ENCODE measurements around the gene ARFRP1. TPM values are rescaled to one million over a fixed set of nuclear protein-coding genes. Genes with fewer than 3 reads are reported as not detected.
A peak's percentile ranks its signal among the peaks of the same experiment; 100 is the strongest.

ARFRP1 gene
- total and polyA plus RNA-seq, 2 of the 13 experiments (the other 11 are each of a cell fraction or from before 2014, with no cell fraction given) = 32.0 to 51.1 TPM

DNA sequence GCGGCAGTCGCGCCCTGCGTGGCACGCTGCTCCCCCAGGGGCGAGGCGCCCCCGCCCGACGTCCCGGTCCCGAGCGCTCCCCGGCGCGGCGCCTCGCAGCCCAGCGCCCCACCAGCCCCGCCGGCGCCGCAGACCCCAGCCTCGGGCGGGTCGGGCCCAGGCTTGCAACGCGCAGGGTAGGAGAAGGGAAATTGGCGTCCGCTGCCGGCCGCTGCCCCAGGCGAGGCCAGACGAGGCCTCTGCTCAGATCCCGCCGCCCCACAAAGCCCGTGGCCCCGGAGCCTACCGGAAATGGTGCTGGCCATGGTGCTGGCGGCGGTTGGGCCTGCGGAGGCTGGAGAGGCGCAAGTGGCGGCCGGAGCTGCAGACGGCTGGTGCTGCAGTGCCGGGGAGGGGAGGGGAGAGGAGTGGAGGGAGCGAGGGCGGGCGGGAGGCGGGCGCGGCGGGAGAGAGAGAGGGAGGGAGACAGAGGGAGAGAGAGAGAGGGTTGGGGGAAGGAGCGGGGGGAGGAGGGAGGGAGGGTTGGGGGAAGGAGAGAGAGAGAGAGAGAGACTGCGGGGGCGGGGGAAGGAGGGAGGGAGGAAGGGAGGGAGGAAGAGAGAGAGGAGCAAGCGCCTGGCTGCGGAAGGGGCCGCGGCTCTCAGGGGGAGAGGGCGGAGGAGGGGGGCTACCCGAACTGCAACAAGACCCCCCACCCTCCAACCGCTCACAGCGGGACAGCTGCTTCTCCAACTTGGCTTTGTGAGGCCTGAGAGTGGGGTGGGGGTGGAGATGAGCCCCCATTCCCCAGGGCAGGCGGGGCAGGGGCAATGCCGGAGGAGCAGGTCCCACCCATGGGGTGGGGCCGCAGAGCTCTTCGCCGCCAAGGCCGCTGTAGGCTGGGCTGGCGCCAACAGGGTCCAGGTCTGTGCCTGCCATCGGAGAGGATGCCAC lies 54.5 kb downstream of the ARFRP1 start, which contains the start of gene STMN3 (continued):
- TF ChIP-seq SAFB2 (CRISPR knock-in tag; IDR thresholded peaks at IDR 0.05; ENCODE audit: borderline replicate concordance, low read depth) = no peak; the same call in 1 of the 2 replicates
- TF ChIP-seq, protein P1, sequence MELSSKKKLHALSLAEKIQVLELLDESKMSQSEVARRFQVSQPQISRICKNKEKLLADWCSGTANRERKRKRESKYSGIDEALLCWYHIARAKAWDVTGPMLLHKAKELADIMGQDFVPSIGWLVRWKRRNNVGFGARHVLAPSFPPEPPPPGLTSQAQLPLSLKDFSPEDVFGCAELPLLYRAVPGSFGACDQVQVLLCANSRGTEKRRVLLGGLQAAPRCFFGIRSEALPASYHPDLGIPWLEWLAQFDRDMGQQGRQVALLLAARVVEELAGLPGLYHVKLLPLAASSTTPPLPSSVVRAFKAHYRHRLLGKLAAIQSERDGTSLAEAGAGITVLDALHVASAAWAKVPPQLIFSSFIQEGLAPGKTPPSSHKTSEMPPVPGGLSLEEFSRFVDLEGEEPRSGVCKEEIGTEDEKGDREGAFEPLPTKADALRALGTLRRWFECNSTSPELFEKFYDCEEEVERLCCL (CRISPR knock-in tag; IDR thresholded peaks at IDR 0.05; ENCODE audit: borderline replicate concordance) = peak; percentile 89; the same call in 1 of the 2 replicates
- TF ChIP-seq, protein P2, sequence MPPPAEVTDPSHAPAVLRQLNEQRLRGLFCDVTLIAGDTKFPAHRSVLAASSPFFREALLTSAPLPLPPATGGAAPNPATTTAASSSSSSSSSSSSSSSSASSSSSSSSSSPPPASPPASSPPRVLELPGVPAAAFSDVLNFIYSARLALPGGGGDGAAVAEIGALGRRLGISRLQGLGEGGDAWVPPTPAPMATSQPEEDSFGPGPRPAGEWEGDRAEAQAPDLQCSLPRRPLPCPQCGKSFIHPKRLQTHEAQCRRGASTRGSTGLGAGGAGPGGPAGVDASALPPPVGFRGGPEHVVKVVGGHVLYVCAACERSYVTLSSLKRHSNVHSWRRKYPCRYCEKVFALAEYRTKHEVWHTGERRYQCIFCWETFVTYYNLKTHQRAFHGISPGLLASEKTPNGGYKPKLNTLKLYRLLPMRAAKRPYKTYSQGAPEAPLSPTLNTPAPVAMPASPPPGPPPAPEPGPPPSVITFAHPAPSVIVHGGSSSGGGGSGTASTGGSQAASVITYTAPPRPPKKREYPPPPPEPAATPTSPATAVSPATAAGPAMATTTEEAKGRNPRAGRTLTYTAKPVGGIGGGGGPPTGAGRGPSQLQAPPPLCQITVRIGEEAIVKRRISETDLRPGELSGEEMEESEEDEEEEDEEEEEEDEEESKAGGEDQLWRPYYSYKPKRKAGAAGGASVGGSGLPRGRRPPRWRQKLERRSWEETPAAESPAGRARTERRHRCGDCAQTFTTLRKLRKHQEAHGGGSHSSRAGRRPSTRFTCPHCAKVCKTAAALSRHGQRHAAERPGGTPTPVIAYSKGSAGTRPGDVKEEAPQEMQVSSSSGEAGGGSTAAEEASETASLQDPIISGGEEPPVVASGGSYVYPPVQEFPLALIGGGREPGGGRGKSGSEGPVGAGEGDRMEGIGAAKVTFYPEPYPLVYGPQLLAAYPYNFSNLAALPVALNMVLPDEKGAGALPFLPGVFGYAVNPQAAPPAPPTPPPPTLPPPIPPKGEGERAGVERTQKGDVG (CRISPR knock-in tag; IDR thresholded peaks at IDR 0.05; ENCODE audit: borderline replicate concordance) = 0 out of 2 replicates have a peak, but pooled peaks have one; percentile 26
- TF ChIP-seq HDAC6 (IDR thresholded peaks at IDR 0.05; ENCODE audit: low read depth, low read length) = no peak
- peak; percentile 98 for TF ChIP-seq ZNF724P (CRISPR knock-in tag; IDR thresholded peaks at IDR 0.05; ENCODE audit: borderline replicate concordance)
- peak; percentile 85 for TF ChIP-seq NCOA2 (CRISPR knock-in tag; IDR thresholded peaks at IDR 0.05)
- TF ChIP-seq KDM5A (IDR thresholded peaks at IDR 0.05; ENCODE audit: borderline replicate concordance, low read length) = no peak
- peak; percentile 95 for TF ChIP-seq ZNF605 (CRISPR knock-in tag; IDR thresholded peaks at IDR 0.05)
- TF ChIP-seq, protein P3, sequence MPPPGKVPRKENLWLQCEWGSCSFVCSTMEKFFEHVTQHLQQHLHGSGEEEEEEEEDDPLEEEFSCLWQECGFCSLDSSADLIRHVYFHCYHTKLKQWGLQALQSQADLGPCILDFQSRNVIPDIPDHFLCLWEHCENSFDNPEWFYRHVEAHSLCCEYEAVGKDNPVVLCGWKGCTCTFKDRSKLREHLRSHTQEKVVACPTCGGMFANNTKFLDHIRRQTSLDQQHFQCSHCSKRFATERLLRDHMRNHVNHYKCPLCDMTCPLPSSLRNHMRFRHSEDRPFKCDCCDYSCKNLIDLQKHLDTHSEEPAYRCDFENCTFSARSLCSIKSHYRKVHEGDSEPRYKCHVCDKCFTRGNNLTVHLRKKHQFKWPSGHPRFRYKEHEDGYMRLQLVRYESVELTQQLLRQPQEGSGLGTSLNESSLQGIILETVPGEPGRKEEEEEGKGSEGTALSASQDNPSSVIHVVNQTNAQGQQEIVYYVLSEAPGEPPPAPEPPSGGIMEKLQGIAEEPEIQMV (CRISPR knock-in tag; IDR thresholded peaks at IDR 0.05; ENCODE audit: low read depth) = peak; percentile 91
- TF ChIP-seq TBX2 (CRISPR knock-in tag; IDR thresholded peaks at IDR 0.05; ENCODE audit: borderline replicate concordance) = peak; percentile 82
- TF ChIP-seq ZNF263 (CRISPR knock-in tag; IDR thresholded peaks at IDR 0.05) = peak; percentile 78
- peak; percentile 80; the same call in 1 of the 2 replicates for TF ChIP-seq ZFP82 (CRISPR knock-in tag; IDR thresholded peaks at IDR 0.05; ENCODE audit: borderline replicate concordance)
- TF ChIP-seq ZNF432 (CRISPR knock-in tag; IDR thresholded peaks at IDR 0.05; ENCODE audit: borderline replicate concordance) = no peak
- TF ChIP-seq, protein P4, sequence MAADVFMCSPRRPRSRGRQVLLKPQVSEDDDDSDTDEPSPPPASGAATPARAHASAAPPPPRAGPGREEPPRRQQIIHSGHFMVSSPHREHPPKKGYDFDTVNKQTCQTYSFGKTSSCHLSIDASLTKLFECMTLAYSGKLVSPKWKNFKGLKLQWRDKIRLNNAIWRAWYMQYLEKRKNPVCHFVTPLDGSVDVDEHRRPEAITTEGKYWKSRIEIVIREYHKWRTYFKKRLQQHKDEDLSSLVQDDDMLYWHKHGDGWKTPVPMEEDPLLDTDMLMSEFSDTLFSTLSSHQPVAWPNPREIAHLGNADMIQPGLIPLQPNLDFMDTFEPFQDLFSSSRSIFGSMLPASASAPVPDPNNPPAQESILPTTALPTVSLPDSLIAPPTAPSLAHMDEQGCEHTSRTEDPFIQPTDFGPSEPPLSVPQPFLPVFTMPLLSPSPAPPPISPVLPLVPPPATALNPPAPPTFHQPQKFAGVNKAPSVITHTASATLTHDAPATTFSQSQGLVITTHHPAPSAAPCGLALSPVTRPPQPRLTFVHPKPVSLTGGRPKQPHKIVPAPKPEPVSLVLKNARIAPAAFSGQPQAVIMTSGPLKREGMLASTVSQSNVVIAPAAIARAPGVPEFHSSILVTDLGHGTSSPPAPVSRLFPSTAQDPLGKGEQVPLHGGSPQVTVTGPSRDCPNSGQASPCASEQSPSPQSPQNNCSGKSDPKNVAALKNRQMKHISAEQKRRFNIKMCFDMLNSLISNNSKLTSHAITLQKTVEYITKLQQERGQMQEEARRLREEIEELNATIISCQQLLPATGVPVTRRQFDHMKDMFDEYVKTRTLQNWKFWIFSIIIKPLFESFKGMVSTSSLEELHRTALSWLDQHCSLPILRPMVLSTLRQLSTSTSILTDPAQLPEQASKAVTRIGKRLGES (CRISPR knock-in tag; IDR thresholded peaks at IDR 0.05; ENCODE audit: borderline replicate concordance) = peak; percentile 92; the same call in 1 of the 2 replicates
- TF ChIP-seq THYN1 (CRISPR knock-in tag; IDR thresholded peaks at IDR 0.05; ENCODE audit: borderline replicate concordance, low read depth) = no peak
- TF ChIP-seq, protein P5, sequence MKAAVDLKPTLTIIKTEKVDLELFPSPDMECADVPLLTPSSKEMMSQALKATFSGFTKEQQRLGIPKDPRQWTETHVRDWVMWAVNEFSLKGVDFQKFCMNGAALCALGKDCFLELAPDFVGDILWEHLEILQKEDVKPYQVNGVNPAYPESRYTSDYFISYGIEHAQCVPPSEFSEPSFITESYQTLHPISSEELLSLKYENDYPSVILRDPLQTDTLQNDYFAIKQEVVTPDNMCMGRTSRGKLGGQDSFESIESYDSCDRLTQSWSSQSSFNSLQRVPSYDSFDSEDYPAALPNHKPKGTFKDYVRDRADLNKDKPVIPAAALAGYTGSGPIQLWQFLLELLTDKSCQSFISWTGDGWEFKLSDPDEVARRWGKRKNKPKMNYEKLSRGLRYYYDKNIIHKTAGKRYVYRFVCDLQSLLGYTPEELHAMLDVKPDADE (CRISPR knock-in tag; IDR thresholded peaks at IDR 0.05) = peak; percentile 94; the same call in 1 of the 2 replicates
